GDM1 (cell line): Measurements from ENCODE around the gene FBXL2.
"Not testable (repeated sequence)": the region's sequence is repeated elsewhere in the genome, so short reads cannot be mapped to it uniquely, and the experiment has no call there.

ENCODE experiments used
- DNase-seq: peaks from one replicate; lab custom pipeline; 2025; lab: John Stamatoyannopoulos, UW

The FBXL2 gene

GRCh38 chr3:33317963-33318709 is 40.9 kb downstream of the FBXL2 start:
- DNase-seq, result no peak

GRCh38 chr3:33318710-33319380 is 41.6 kb downstream of the FBXL2 start:
- DNase-seq, result no peak

GRCh38 chr3:33322412-33322811 is 45.2 kb downstream of the FBXL2 start:
- DNase-seq, result no peak

GRCh38 chr3:33331414-33331813 is 54.2 kb downstream of the FBXL2 start:
- no peak for DNase-seq

GRCh38 chr3:33334364-33334763 is 57.1 kb downstream of the FBXL2 start:
- no peak for DNase-seq

- DNase-seq, result not testable (repeated sequence)
Observed at GRCh38 chr3:33338936-33339465, 61.8 kb downstream of the FBXL2 start.

GRCh38 chr3:33339758-33340157 is 62.5 kb downstream of the FBXL2 start:
- DNase-seq, result no peak

GRCh38 chr3:33355611-33356010 is 78.4 kb downstream of the FBXL2 start:
- DNase-seq, result no peak

- DNase-seq, result no peak
Observed at GRCh38 chr3:33358172-33358781, 81.0 kb downstream of the FBXL2 start.

- DNase-seq, result no peak
Observed at GRCh38 chr3:33360136-33360825, 83.0 kb downstream of the FBXL2 start.

GRCh38 chr3:33363113-33363800 is 86.0 kb downstream of the FBXL2 start:
- no peak for DNase-seq

GRCh38 chr3:33364060-33364459 is 86.8 kb downstream of the FBXL2 start:
- DNase-seq, result no peak

- no peak for DNase-seq
Observed at GRCh38 chr3:33364531-33365128, 87.4 kb downstream of the FBXL2 start.

- peak; percentile 4 for DNase-seq
Observed at GRCh38 chr3:33372218-33373081, 95.2 kb downstream of the FBXL2 start.

- no peak for DNase-seq
Observed at GRCh38 chr3:33373082-33373437, 95.8 kb downstream of the FBXL2 start.

- no peak for DNase-seq
Observed at GRCh38 chr3:33377489-33377888, 100.2 kb downstream of the FBXL2 start.

- DNase-seq, result no peak
Observed at GRCh38 chr3:33377931-33378330, 100.7 kb downstream of the FBXL2 start.

- DNase-seq, result no peak
Observed at GRCh38 chr3:33380653-33381052, 103.4 kb downstream of the FBXL2 start.

GRCh38 chr3:33383951-33384350 is 106.7 kb downstream of the FBXL2 start:
- DNase-seq, result no peak

- DNase-seq, result no peak
Observed at GRCh38 chr3:33385423-33385822, 108.2 kb downstream of the FBXL2 start.
